Measurements from ENCODE around the gene SERINC2.

GRCh38 chr1:31432592-31433395, 19.8 kb downstream of the SERINC2 start:
- TF ChIP-seq CTCF (optimal IDR thresholded peaks at IDR 0.05 in 1 of 3, IDR thresholded peaks at IDR 0.05 in 1 of 3, conservative IDR thresholded peaks at IDR 0.05 in 1 of 3; ENCODE audit: extremely low read depth in 1 of 3, insufficient read depth in 2 of 3, low read length in 3 of 3) (no peak), EZH2 (IDR thresholded peaks at IDR 0.05; ENCODE audit: low read length) (no peak)
